ENCODE results near the gene RNMT.
"Not testable (repeated sequence)": the region's sequence is repeated elsewhere in the genome, so short reads cannot be mapped to it uniquely, and the experiment has no call there.

The RNMT gene

GRCh38 chr18:13735681-13736080 is 9.2 kb downstream of the RNMT start:
- no peak for DNase-seq (ENCODE audit: low read depth in 4 of 4, low spot score in 1 of 4)

DNA sequence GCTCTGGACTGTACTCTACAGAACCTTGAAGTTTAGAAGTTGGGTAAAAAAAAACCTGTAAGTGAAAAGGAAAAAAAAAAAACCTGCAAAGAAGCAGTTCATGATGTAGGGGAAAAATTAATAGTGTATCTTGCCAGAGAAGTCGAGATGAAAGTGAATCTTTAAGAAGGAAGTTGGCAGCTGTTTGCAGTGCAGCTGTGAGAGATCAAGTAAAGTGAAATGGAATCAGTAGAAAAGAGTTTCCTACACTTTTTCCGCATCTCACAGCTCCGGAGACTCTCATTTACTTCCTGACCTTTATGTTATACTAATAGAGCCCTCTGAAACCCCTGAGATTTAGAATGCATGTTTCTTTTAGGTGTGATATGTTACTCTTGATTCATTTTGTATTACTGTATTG is 19.2 kb downstream of the RNMT start:
- DNase-seq (ENCODE audit: low read depth in 4 of 4, low spot score in 1 of 4), result no peak

- no peak for DNase-seq (ENCODE audit: low read depth in 4 of 4, low spot score in 1 of 4)
These were observed 20.2 kb downstream of the RNMT start for GRCh38 chr18:13746633-13747032.

DNA sequence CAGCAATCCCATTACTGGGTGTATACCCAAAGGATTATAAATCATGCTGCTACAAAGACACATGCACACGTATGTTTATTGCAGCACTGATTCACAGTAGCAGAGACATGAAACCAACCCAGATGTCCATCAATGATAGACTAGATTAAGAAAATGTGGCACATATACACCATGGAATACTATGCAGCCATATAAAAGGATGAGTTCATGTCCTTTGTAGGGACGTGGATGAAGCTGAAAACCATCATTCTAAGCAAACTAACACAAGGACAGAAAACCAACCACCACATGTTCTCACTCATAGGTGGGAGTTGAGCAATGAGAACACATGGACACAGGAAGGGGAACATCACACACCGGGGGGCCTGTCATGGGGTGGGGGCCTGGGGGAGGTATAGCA is 25.1 kb downstream of the RNMT start:
- DNase-seq (ENCODE audit: low read depth in 4 of 4, low spot score in 1 of 4), result not testable (repeated sequence)

DNA sequence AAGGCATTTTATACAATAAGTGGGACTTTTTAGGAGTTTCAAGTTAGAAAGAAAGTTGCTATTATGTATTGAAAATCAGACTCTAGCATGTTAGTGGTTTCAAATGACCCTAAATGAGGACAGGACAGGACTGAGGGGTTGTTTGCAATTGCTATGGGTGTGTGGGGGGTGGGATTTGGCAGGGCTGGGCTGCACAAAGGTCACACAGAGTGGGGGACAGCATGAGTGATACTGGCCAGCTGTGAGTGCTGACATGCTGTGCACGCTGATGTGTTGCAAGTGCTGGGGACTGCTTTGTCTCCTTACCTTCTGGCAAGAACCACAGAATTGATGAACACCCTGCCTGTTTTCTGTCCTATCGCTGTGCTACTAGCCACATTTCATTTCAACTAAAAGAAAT is 29.8 kb downstream of the RNMT start:
- no peak for DNase-seq (ENCODE audit: low read depth in 4 of 4, low spot score in 1 of 4)

GRCh38 chr18:13756671-13757070 is 30.2 kb downstream of the RNMT start:
- DNase-seq (ENCODE audit: low read depth in 4 of 4, low spot score in 1 of 4), result no peak

DNA sequence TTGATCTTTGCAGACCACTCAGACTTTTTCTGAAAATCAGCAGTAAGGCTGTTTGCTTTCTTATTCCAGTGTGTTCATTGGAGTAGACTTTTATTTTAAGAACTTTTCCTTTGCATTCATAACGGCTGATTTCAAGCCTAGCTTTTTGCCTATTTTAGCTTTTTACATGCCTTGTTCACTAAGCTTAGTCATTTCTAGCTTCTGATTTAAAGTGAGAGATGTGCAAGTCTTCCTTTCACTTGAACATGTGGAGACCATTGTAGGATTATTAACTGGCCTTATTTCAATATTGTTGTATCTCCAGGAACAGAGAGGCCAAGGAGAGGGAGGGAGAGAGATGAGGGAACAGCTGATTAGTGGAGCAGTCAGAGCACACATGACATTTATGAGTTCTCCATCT is 32.1 kb downstream of the RNMT start:
- no peak for DNase-seq (ENCODE audit: low read depth in 4 of 4, low spot score in 1 of 4)

- no peak for DNase-seq (ENCODE audit: low read depth in 4 of 4, low spot score in 1 of 4)
These were observed 33.6 kb downstream of the RNMT start for GRCh38 chr18:13760047-13760446.

- DNase-seq (ENCODE audit: low read depth in 4 of 4, low spot score in 1 of 4), result no peak
These were observed 36.4 kb downstream of the RNMT start for GRCh38 chr18:13762690-13763439.

DNA sequence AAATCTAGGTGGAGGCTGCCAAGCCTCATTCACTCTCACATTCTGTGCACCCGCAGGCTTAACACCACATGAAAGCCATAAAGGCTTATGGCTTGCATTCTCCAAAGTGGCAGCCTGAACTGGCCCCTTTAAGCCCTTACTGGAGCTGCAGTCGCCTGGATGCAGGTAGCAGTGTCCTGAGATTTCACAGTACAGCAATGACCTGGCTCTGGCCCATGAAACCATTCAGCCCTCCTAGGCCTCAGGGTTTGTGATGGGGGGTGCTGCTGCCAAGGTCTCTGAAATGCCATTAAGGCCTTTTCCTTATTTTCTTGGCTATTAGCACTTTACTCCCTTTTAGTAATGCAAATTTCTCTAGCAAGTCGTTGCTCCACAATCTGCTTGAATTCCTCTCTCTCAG is 48.6 kb downstream of the RNMT start:
- no peak for DNase-seq (ENCODE audit: low read depth in 4 of 4, low spot score in 1 of 4)

GRCh38 chr18:13791181-13791580 is 64.7 kb downstream of the RNMT start:
- DNase-seq (ENCODE audit: low read depth in 4 of 4, low spot score in 1 of 4), result no peak

- no peak for DNase-seq (ENCODE audit: low read depth in 4 of 4, low spot score in 1 of 4)
These were observed 67.3 kb downstream of the RNMT start for GRCh38 chr18:13793819-13794218.

GRCh38 chr18:13796515-13796914 is 70.0 kb downstream of the RNMT start:
- DNase-seq (ENCODE audit: low read depth in 4 of 4, low spot score in 1 of 4), result no peak

DNA sequence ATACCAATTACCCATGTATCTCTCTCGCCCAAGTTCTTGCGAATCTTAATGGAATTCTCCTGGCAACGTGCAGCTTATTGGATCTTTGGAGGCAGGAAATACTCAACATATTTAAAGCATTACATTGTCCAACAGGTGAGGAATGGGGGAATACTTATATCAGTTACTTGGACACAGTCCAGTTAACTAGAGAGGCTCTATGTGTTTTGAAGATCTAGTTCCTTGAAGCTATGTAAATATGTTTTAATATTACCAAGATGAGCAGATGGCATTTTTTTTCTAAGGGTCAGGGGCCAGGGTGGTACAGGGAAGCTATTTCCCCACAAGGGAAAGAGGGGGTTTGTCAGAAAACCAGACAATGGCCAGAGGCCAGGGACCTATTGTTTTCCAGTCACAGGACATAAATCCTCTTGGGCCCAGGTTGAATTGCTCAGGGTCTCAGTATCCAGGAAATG is 70.7 kb downstream of the RNMT start:
- no peak for DNase-seq (ENCODE audit: low read depth in 4 of 4, low spot score in 1 of 4)

DNA sequence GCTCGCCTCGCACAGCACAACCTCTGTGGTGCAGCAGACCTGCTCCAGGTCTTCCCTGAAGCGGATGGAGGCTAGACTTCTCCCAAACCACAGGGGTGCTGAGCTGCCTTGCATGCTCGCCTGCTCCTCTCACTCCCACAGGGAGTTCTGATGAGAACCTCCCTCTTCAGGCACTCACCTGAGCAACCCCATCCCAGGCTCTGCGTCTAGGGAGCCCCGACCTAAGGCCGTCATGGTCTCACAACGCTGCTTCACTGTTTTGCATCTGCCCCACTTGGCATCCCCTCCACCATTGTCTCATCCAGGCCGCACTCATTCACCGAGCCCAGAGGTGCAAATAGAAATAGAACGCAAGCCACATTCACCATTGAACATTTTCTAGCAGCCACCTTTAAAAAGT is 72.9 kb downstream of the RNMT start:
- DNase-seq (ENCODE audit: low read depth in 4 of 4, low spot score in 1 of 4), result no peak

DNA sequence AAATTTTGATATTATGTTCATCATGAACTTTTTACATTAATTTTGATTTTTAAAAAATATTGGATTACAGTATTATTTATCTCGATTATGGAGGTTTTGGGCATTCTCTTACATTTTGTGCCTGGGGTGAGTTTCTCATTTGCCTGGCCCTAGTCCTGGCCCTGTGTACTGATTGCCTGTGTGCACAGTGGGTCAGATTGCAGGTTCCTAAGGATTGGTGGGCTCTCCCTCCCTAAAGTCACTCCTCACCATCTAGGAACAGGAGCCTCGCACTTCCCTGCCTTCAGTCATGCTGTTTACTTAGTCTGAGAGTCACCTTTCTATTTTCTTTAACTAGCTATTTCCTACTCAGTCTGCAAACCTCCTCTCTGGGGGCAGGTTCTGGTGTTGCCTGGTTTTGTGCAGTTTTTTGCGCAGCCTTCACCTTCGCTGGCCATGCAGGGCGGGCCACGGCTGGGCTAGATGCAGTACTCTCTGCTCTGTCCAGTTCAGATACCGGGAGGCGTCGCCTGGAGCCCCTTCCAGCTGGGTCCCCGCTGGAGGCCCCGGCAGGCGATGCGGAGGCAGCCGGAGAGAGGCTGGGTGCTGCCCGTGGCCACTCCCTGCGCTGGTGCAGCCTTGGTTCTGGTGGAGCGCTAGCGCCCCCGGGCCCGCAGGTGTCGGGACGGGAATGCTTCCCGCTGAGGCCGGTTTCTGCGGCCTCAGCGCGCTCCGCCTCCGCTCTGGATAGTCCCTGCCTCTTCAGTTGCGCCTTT is 74.2 kb downstream of the RNMT start:
- DNase-seq (ENCODE audit: low read depth in 4 of 4, low spot score in 1 of 4), result peak in 2 of 4 experiments; percentile 4 to 47

DNA sequence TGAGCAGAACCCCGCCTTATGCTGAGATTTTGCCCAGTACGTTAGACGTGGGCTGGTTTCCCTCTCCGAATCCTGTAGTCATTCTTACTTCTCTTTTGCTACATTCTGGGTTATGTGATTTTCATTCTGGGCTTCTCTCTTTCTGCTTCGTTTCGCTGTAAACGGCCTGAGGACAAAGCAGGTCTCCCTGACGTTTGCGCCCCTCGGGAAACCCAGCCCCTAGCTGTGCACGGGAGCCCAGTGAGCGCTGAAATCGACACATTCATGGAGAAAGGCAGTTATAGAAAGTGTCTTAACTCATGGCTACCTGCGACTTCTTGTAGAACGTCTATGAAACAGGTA is 74.8 kb downstream of the RNMT start:
- no peak for DNase-seq (ENCODE audit: low read depth in 4 of 4, low spot score in 1 of 4)

DNA sequence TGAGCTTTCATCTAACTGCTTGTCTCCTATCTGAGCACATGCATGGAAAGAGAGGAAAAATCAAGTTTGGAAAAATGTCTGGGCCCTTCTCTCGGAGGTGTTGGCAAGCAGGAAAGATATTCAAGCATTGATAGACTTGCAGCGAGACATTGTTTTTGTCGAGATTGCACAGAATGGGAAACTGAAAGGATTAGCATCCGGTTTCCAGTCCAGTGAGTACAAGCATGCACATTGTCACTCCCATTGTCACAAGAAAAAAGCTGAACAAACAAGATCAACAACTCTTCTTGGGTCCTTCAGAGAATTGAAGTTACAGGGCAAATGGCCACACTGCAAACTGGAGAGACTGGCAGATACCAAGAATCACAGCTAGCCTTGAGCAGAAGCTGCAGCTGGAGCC is 77.8 kb downstream of the RNMT start:
- no peak for DNase-seq (ENCODE audit: low read depth in 4 of 4, low spot score in 1 of 4)

DNA sequence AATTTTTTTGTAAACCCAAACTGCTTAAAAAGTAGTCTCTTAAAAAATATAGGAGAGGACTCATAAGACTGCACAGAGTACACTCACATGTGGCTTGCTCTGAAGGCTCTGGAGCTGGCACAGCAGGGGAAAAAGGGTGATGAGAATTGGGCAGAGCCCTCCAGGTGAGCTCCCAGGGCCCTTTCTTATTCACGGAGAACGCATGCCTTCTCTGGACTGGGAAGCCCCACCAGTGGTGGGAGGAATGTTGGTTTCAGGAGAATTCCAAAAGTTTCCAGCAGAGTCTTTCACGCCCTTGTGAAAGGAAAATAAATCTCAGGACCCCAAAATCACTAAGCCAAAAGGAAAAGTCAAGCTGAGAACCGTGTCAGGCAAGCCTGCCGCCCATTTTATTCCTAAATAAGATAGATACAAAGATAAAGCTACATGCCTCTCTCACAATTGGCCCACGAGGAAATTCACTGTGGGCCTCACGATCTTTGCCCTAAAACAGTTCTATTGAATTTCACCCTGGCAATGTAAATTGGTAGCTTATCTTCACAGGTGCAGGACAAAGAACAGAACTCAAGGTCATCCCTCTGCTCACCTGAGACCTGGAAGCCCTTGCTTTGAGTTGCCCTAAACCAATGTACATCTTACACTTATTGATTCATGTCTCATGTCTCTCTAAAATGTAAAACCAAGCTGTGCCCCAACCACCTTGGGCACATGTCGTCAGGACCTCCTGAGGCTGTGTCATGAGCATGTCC is 82.0 kb downstream of the RNMT start:
- no peak for DNase-seq (ENCODE audit: low read depth in 4 of 4, low spot score in 1 of 4)

DNA sequence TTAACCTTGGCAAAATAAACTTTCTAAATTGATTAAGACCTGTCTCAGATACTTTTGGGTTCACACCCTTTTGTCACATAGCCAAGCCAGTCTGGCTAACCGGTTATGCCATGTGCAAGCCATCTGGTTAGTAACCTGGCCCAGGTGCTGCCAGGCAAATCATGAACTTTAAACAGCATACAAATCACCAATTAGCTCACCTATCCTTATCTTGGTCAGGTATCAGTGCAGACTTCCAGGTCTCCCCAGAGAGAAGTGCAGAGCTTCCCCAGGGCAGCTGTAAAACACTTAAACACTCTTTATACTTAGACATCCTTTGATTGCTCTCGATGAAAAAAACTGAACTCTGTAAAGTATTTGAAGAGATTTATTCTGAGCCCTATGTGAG is 82.6 kb downstream of the RNMT start:
- no peak for DNase-seq (ENCODE audit: low read depth in 4 of 4, low spot score in 1 of 4)

- no peak for DNase-seq (ENCODE audit: low read depth in 4 of 4, low spot score in 1 of 4)
These were observed 83.2 kb downstream of the RNMT start for GRCh38 chr18:13809531-13810255.
